Epithelial cell of proximal tubule (primary cell): ENCODE measurements around the gene NCAPD3. TPM values are rescaled to one million over a fixed set of nuclear protein-coding genes. Genes with fewer than 3 reads are reported as not detected.

Experiments used
- DNase-seq: peaks from one replicate; pipeline ENCODE4 v3.0.0-alpha.2; 2011; ENCODE audit warnings: low read depth
- H3K4me3 ChIP-seq: 2 replicates; pipeline ENCODE4 v1.5.1; 2011; ENCODE audit warnings: low read depth, mild to moderate bottlenecking, low read length
- total RNA-seq: library from RNA; depleted of rRNA; stranded (reverse); fragments of >200 nt; gene quantifications from 2 replicates; pipeline ENCODE4 v1.2.3, GENCODE V29; 2015
- TF ChIP-seq, protein P1 (sequence below): conservative IDR thresholded peaks from 2 replicates; pipeline ENCODE4 v1.5.1; 2012; ENCODE audit warnings: low read depth, mild to moderate bottlenecking, low read length

Gene NCAPD3
- total RNA-seq, 1 donor from 2014 or later: 16.2 TPM

DNA sequence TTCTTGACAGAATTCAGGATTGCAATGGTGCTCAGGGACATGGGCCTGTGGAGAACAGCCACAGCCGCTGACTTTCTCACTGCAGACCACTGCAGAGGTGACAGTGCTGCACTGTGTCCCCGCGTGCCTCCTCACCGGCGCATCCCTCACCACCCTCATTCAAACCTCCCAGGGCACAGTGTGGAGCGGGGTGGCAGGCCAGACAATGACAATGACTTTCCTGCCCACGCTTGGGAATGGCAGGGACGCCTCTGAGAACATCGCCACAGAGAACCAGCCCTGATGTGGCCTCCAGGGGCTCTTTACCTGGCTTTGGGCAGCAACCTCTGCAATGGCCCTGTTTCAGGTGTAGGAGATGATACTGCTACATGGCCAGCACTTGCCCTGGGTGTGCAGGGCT lies 65.7 kb downstream of the NCAPD3 start:
- DNase-seq: no peak
- H3K4me3 ChIP-seq: no peak overlapping the region
- TF ChIP-seq, protein P1, sequence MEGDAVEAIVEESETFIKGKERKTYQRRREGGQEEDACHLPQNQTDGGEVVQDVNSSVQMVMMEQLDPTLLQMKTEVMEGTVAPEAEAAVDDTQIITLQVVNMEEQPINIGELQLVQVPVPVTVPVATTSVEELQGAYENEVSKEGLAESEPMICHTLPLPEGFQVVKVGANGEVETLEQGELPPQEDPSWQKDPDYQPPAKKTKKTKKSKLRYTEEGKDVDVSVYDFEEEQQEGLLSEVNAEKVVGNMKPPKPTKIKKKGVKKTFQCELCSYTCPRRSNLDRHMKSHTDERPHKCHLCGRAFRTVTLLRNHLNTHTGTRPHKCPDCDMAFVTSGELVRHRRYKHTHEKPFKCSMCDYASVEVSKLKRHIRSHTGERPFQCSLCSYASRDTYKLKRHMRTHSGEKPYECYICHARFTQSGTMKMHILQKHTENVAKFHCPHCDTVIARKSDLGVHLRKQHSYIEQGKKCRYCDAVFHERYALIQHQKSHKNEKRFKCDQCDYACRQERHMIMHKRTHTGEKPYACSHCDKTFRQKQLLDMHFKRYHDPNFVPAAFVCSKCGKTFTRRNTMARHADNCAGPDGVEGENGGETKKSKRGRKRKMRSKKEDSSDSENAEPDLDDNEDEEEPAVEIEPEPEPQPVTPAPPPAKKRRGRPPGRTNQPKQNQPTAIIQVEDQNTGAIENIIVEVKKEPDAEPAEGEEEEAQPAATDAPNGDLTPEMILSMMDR: no peak

DNA sequence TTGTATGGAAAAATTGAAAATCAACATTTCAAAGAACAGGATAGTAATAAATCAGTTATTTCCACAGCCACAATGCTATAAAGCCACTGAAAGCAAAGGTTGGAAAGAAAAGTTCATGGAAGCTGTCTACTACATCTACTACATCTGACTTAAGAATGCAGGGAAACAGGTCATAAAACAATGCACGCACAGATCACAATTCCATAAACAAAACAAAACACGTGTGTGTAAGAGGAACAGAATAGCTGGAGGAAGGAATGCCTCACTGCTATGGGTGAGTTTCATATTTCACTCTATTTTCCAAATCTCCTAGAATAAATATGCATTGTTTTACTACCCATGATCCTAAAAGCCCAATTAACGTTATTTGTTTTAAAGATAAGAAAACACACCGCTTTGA lies 66.3 kb downstream of the NCAPD3 start:
- DNase-seq: no peak
- TF ChIP-seq, protein P1: no peak
- no peak overlapping the region for H3K4me3 ChIP-seq

DNA sequence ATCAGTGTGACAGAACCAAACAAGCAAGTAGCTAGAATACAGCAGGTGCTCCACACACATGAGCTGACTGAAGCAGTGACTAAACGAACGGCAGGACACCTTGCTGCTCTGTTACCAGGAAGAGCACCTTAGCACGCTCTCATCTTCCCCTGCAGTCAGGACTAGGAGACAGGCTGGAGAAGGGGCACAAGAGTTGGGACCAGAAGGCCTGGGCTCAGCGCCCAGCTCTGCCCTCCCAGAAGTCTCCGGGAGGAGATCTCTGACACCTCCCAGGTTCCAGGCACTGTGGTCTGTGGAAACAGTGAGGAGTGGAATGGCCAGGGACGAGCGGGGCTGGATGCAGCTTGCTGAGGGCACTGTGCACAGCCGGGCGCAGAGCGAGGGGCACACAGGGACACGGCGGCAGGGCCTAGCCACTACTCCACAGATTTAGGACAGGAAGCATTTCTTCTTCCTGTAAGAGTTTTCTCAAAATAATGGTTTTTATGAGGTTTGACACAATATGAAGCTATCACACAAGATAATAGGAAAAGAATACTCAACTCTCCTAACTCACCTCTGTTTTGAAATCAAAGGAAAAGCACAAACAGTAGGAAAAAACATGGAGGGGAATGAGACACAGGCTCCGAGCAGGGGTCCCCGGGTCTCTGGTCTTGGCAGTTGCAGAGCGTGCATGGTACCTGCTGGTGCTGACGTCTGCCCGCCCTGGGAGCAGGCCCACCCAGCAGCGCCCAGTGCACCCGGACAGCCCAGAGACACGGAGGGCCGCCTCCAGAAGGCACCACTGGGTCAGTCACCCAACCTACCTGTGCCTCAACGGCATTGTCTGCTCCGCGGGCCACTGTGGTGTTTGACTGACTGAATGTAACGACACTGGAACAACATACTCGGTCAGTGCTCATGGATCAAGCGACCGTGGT lies 67.6 kb downstream of the NCAPD3 start:
- DNase-seq: no peak
- TF ChIP-seq, protein P1: no peak
- H3K4me3 ChIP-seq: no peak overlapping the region

DNA sequence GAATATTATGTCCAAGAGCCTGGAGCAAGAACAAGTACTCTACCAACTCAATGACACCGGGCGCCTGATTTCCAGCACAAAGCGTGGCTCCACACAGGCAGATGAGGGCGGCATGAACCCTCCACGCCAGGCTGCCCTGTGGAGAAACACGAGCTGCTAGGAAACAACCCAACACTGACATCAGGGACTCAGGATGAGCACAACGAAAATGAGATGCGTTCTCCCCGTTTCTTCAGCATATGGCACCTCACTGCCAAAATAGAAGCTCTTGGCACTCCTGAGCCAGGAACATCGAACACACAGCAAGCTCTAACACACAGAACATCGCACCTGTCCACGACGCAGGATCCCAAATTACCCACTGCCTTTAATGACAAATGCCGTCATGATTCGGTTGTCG lies 68.3 kb downstream of the NCAPD3 start:
- TF ChIP-seq, protein P1: no peak
- DNase-seq: no peak
- no peak overlapping the region for H3K4me3 ChIP-seq

DNA sequence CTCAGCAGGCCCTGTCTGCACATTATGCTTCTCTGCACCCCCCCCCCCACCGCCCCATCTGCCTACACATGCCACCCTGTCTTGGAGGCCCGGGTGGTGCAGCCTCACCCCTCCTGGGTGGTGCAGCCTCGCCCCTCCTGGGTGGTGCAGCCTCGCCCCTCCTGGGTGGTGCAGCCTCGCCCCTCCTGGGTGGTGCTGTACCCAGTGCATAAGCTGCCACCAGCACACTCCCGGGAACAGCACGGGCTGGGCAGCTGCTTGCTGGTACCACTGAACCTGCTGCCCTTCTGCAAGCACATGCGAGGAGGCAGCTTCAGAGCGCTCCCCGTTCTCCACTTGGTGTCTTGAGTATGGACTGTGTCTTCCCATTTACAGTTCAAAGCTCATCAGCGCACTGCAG lies 69.3 kb downstream of the NCAPD3 start:
- TF ChIP-seq, protein P1: no peak
- no peak overlapping the region for H3K4me3 ChIP-seq
- no peak for DNase-seq

DNA sequence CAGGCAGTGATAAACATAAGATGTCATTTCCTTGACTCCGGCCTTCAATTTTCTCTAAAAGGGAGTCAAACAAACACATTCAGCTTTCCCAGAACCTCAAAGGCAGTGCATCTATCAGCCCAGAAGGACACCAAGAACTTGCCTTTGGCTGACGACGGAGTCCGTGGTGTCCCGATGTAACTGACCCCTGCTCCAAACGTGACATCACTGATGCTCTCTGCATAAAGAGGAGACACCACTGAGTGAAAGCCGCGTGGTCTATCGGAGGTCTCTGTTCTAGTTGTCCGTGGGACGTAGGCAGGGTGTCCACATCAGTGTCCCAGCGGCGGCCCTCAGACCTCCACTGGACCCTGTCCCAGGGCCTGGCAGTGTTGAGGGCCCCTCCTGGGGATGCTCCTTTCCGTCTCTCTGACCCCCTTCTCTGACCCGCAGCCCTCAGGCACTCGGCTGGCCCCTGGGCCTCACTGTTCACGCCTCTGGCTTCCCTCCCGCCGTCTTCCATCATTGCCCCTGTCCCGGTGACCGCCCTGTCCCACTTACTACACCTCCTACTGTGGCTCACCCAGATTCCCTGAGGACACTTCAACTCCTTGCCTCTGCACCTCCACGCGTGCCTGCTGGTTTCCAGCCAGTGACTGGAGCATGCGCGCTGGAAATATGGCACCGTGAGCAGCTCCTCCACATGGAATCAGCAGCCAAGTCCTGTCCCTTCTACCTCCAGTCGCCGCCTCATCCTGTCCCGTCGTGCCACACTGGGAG lies 70.4 kb downstream of the NCAPD3 start:
- TF ChIP-seq, protein P1: no peak
- no peak overlapping the region for H3K4me3 ChIP-seq
- DNase-seq: no peak
